ENCODE data around the gene PELI2. TPM values are rescaled to one million over a fixed set of nuclear protein-coding genes. Genes with fewer than 3 reads are reported as not detected.

The PELI2 gene
- total RNA-seq, 1 donor = 14.1 TPM

DNA sequence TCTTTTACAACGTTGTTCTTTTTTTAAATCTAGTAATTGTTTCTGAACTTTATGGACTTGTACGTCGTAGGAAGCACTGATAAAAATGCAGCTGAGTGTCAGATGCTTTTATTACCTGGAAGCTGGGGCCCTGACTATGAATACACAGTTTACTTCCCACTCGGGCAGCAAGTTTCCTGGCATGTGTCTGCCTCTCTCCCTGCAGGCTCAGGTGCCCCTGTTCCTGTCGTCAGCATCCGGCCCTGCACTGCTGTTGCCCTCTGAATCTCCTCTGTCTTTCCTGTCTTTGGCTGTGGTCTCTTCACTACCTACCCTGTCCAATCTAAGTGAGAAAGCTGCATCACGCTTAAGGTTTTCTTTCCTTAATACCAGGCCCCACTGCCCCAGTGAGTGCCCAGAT is 75.8 kb downstream of the PELI2 start:
- no peak for DNase-seq (ENCODE audit: insufficient read length, low spot score, missing footprints)
- no peak overlapping the region for H3K4me3 ChIP-seq (ENCODE audit: insufficient read depth, low read length)
- no peak overlapping the region for H3K27ac ChIP-seq (ENCODE audit: low read depth, low read length)
- no peaks in the 10 kb centered on the region for H3K27me3 ChIP-seq (ENCODE audit: insufficient read depth, low read length)
- H3K9me3 ChIP-seq (ENCODE audit: low read depth, low read length) = no peaks in the 10 kb centered on the region
- no peaks in the 10 kb centered on the region for H3K79me2 ChIP-seq (ENCODE audit: insufficient read depth, low read length)
- H4K20me1 ChIP-seq (ENCODE audit: insufficient read depth, low read length) = no peaks in the 10 kb centered on the region
- no peak overlapping the region for H3K4me2 ChIP-seq (ENCODE audit: insufficient read depth, low read length)
- TF ChIP-seq, protein P1, sequence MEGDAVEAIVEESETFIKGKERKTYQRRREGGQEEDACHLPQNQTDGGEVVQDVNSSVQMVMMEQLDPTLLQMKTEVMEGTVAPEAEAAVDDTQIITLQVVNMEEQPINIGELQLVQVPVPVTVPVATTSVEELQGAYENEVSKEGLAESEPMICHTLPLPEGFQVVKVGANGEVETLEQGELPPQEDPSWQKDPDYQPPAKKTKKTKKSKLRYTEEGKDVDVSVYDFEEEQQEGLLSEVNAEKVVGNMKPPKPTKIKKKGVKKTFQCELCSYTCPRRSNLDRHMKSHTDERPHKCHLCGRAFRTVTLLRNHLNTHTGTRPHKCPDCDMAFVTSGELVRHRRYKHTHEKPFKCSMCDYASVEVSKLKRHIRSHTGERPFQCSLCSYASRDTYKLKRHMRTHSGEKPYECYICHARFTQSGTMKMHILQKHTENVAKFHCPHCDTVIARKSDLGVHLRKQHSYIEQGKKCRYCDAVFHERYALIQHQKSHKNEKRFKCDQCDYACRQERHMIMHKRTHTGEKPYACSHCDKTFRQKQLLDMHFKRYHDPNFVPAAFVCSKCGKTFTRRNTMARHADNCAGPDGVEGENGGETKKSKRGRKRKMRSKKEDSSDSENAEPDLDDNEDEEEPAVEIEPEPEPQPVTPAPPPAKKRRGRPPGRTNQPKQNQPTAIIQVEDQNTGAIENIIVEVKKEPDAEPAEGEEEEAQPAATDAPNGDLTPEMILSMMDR (IDR thresholded peaks at IDR 0.05; ENCODE audit: extremely low read depth, low read depth, low read length) = no peak
- peaks cover 7% of the 10 kb centered on the region for H3K4me1 ChIP-seq (ENCODE audit: insufficient read depth, low read length)
- H3K36me3 ChIP-seq (ENCODE audit: insufficient read depth, low read length) = no peaks in the 10 kb centered on the region
- H2AFZ ChIP-seq (ENCODE audit: low read length) = no peak overlapping the region

DNA sequence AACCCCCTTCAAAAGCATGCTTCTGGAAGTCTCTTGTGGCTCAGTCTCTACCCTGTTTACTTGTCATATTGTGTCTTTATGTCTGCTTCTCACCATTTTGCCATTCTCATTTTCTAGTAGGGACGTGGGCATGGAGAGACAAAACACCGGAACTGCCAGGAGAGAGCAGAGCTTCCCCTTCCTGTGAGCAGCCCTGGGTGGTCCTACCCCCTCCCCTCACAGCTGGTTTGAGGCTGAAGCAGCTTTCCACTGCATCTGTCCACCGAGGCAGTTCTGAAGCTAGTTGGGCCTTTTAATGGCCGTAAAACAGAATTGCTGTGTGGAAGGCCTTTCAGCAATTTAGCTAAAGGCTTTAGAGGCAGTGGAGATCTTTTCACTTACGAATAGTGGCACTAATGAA is 77.0 kb downstream of the PELI2 start:
- Histone ChIP-seq H3K36me3 (ENCODE audit: insufficient read depth, low read length) (no peaks in the 10 kb centered on the region), H3K9me3 (ENCODE audit: low read depth, low read length) (no peaks in the 10 kb centered on the region), H2AFZ (ENCODE audit: low read length) (no peak overlapping the region), H3K79me2 (ENCODE audit: insufficient read depth, low read length) (no peaks in the 10 kb centered on the region), H4K20me1 (ENCODE audit: insufficient read depth, low read length) (no peaks in the 10 kb centered on the region), H3K4me1 (ENCODE audit: insufficient read depth, low read length) (peaks cover 18% of the 10 kb centered on the region), H3K27ac (ENCODE audit: low read depth, low read length) (no peak overlapping the region), H3K4me2 (ENCODE audit: insufficient read depth, low read length) (no peak overlapping the region), H3K27me3 (ENCODE audit: insufficient read depth, low read length) (no peaks in the 10 kb centered on the region), H3K4me3 (ENCODE audit: insufficient read depth, low read length) (no peak overlapping the region)
- DNase-seq (ENCODE audit: insufficient read length, low spot score, missing footprints) = no peak
- TF ChIP-seq, protein P1 (IDR thresholded peaks at IDR 0.05; ENCODE audit: extremely low read depth, low read depth, low read length) = no peak

DNA sequence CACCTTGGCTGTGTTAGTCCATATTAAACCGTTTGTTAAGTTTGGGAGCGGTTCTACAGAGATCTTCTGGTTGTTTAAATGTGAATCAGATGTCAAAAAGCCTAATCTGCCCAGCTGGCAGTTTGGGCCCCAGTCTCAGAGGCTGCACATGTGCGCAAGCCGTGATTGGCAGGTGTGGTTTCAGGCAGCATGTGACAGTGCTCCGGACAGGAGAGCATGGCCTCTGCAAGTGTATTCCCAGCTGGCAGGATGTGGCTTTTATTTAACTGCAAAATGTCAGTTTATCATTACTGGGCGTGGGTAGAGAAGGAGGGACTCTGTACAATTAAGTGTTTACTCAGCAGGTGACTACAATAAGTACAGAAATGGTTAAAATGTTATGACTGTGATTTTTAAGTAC is 77.5 kb downstream of the PELI2 start:
- DNase-seq (ENCODE audit: insufficient read length, low spot score, missing footprints) = no peak
- Histone ChIP-seq H3K36me3 (ENCODE audit: insufficient read depth, low read length) (no peaks in the 10 kb centered on the region), H3K27ac (ENCODE audit: low read depth, low read length) (peak overlapping the region; percentile 4), H3K4me2 (ENCODE audit: insufficient read depth, low read length) (peak overlapping the region; percentile 20), H3K27me3 (ENCODE audit: insufficient read depth, low read length) (no peaks in the 10 kb centered on the region), H4K20me1 (ENCODE audit: insufficient read depth, low read length) (no peaks in the 10 kb centered on the region), H2AFZ (ENCODE audit: low read length) (no peak overlapping the region), H3K4me3 (ENCODE audit: insufficient read depth, low read length) (no peak overlapping the region), H3K4me1 (ENCODE audit: insufficient read depth, low read length) (peaks cover 19% of the 10 kb centered on the region), H3K9me3 (ENCODE audit: low read depth, low read length) (no peaks in the 10 kb centered on the region), H3K79me2 (ENCODE audit: insufficient read depth, low read length) (no peaks in the 10 kb centered on the region)
- TF ChIP-seq, protein P1 (IDR thresholded peaks at IDR 0.05; ENCODE audit: extremely low read depth, low read depth, low read length) = no peak

DNA sequence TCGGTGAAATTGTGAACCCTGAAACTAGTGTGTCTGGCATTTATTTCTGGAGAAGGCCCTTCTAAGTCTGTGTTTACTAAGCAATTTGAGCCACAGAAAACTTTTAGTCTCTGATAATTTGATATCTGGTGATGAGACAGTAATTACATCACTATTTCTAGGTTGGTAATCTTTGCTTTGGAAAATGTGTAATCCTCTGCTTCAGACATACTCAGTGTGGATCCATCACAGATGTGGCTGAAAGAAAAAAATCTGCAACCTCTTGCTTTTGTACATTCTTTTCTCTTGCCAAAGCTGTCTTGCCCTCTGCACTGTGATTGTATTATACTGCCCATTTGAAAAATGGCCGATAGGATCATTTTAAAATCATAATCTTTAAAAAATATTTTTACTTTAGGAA is 78.1 kb downstream of the PELI2 start:
- no peak for DNase-seq (ENCODE audit: insufficient read length, low spot score, missing footprints)
- Histone ChIP-seq H3K4me1 (ENCODE audit: insufficient read depth, low read length) (peaks cover 19% of the 10 kb centered on the region), H3K27ac (ENCODE audit: low read depth, low read length) (peak overlapping the region; percentile 4), H3K79me2 (ENCODE audit: insufficient read depth, low read length) (no peaks in the 10 kb centered on the region), H4K20me1 (ENCODE audit: insufficient read depth, low read length) (no peaks in the 10 kb centered on the region), H3K4me3 (ENCODE audit: insufficient read depth, low read length) (no peak overlapping the region), H3K36me3 (ENCODE audit: insufficient read depth, low read length) (no peaks in the 10 kb centered on the region), H2AFZ (ENCODE audit: low read length) (peak overlapping the region; percentile 57), H3K4me2 (ENCODE audit: insufficient read depth, low read length) (peak overlapping the region; percentile 20), H3K9me3 (ENCODE audit: low read depth, low read length) (no peaks in the 10 kb centered on the region), H3K27me3 (ENCODE audit: insufficient read depth, low read length) (no peaks in the 10 kb centered on the region)
- TF ChIP-seq, protein P1 (IDR thresholded peaks at IDR 0.05; ENCODE audit: extremely low read depth, low read depth, low read length) = no peak

Data from osteoblast (primary cell).